ENCODE measurements around the gene LONP1.

Gene LONP1

DNA sequence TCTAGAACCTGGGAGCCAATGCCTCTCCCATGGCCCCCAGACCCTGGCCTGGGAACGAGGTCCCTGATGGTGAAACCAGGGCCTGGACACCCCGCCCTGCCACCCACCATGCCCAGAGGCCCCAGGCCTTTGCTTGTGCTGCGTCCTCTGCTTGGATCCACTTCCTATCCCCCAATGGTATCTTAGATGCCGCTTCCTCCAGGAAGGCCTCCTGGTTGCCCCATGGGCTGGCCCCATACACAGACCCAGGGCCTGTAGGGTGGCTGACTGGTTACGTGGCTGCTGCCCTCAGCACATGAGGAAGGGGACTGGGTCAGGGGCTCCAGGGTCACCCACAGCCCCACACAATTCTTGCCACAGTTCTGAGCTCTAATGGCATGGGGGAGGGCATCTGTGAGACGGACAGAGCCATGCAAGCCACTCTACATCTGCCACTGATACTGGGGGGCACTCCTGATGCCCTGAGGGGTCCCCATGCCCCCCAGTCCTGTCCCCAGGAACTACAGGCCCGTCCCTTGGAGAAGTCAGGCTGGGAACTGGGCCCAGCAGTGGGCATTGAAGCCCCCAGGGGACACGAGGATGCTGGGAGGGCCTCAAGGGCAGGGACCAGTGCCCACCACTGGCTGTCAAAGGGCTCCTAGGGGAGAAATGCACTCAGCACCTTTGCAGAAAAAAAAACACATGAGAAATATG is 24.8 kb downstream of the LONP1 start:
- Mint-ChIP-seq H3K9me3 (no peaks in the 10 kb centered on the region), H3K36me3 (ENCODE audit: low read depth) (peaks cover 21% of the 10 kb centered on the region), H3K4me3 (no peak overlapping the region), H3K27ac (no peak overlapping the region), H3K27me3 (ENCODE audit: low read depth) (peaks cover 3% of the 10 kb centered on the region), H3K4me1 (peaks cover 11% of the 10 kb centered on the region)
- TF ChIP-seq, protein P1, sequence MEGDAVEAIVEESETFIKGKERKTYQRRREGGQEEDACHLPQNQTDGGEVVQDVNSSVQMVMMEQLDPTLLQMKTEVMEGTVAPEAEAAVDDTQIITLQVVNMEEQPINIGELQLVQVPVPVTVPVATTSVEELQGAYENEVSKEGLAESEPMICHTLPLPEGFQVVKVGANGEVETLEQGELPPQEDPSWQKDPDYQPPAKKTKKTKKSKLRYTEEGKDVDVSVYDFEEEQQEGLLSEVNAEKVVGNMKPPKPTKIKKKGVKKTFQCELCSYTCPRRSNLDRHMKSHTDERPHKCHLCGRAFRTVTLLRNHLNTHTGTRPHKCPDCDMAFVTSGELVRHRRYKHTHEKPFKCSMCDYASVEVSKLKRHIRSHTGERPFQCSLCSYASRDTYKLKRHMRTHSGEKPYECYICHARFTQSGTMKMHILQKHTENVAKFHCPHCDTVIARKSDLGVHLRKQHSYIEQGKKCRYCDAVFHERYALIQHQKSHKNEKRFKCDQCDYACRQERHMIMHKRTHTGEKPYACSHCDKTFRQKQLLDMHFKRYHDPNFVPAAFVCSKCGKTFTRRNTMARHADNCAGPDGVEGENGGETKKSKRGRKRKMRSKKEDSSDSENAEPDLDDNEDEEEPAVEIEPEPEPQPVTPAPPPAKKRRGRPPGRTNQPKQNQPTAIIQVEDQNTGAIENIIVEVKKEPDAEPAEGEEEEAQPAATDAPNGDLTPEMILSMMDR (IDR thresholded peaks at IDR 0.05; ENCODE audit: unreplicated experiment in 3 of 3), result no peak

DNA sequence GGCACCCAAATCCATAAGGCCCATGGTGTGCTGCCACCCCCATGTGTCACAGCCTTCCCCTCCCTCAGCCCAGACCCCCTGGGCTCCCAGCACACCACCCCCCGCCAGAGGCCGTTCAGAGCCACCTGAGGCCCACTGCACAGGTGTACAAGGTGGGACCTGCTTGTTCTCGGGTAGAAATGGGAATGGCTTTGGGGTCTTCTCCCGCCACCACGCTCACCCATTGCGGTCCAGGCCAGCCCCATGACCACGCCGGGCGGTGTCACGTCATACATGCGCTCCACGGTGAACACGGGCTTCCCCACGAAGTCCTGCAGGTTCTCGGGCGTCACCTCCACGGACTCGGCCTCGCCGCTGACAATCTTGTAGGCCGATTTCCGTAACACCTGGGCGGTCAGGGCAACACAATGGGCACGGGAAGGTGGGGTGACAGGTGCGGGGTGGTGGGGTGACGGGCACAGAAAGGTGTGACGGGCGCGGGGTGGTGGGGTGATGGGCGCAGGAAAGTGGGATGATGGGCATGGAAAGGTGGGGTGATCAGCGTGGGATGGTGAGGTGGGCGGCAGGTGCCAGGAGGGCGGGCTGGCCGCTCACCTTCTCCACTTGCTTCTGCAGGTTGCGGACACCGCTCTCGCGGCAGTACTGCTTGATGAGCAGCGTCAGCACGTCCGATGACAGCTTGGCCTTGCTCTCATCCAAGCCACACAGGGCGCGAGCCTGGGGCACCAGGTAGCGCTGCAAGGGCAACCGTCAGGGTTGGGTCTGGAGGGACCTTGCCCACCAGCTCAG is 25.6 kb downstream of the LONP1 start:
- Mint-ChIP-seq H3K4me1 (peaks cover 16% of the 10 kb centered on the region), H3K4me3 (no peak overlapping the region), H3K27me3 (ENCODE audit: low read depth) (peaks cover 8% of the 10 kb centered on the region), H3K27ac (no peak overlapping the region), H3K9me3 (no peaks in the 10 kb centered on the region), H3K36me3 (ENCODE audit: low read depth) (peaks cover 21% of the 10 kb centered on the region)
- TF ChIP-seq, protein P1 (IDR thresholded peaks at IDR 0.05; ENCODE audit: unreplicated experiment in 3 of 3), result no peak

DNA sequence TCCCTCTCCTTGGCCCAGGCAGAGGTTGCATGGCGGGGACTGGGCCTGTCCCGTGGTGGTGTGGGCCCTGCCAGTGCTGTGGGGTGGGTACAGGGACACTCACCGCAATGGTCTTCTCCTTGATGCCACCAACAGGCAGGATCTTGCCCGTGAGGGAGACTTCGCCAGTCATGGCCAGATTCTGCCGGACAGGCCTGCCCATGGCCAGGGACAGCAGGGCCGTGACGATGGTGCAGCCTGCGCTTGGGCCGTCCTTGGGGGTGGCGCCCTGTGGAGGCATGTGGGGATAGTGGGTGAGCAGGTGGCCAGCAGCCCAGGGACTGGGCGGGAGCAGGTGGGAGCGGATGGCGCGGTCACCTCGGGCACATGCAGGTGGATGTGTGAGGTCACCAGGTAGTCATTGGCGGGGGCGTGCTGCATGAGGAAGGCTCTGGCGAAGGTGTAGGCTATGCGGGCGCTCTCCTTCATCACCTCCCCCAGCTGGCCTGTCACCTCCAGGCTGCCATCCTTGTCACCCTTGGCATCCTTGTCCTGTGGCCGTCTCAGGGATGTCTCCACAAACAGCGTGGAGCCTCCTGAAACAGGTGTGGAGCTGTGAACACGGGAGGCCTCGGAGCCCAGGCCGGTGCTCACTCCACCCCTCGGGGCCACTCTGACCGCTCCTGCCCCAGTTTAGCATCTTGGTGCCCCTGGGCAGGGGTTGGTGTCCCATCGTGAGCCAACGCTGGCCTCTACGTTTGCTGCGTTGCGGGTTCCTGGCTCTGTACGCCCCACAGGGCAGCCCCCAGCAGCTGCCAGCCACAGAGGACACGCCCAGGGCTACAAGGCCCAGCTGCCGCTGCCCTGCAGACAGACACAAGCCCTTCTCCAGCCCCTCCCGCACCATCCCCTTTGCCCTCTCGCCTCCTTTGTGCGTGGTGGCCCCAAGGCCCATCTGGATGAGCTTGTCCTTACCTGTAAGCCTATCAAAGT is 26.5 kb downstream of the LONP1 start:
- H3K27me3 Mint-ChIP-seq (ENCODE audit: low read depth), result peaks cover 8% of the 10 kb centered on the region
- peaks cover 14% of the 10 kb centered on the region for H3K36me3 Mint-ChIP-seq (ENCODE audit: low read depth)
- H3K4me3 Mint-ChIP-seq, result peak overlapping the region in 2 of 3 experiments; percentile 36 to 99
- peaks cover 16% of the 10 kb centered on the region for H3K4me1 Mint-ChIP-seq
- H3K9me3 Mint-ChIP-seq, result no peaks in the 10 kb centered on the region
- TF ChIP-seq, protein P1 (IDR thresholded peaks at IDR 0.05; ENCODE audit: unreplicated experiment in 3 of 3), result no peak
- no peak overlapping the region for H3K27ac Mint-ChIP-seq

DNA sequence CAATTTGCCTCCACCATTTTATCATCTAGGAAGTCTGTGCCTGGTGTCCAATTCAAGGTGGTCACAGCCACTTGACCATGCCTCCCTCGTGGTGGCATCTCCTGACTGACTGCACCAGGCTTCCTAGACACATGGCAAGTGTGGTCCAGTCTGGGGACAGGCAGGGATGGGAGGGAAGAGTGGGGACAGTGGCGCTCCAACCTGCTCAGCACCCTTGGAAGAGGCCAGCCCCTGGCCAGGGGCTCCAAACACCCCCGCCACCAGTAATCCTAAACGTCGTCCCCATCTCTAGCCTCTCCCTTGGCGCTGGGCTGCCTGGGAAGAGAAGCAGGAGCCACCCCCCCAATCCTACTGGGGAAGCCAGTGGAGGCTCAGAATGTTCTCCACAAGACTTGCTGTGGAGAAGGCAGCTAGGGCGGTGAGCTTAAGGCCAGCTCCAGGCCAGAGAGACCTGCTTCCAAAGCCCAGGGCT is 27.2 kb downstream of the LONP1 start:
- TF ChIP-seq, protein P1 (IDR thresholded peaks at IDR 0.05; ENCODE audit: unreplicated experiment in 3 of 3), result no peak
- peaks cover 14% of the 10 kb centered on the region for H3K36me3 Mint-ChIP-seq (ENCODE audit: low read depth)
- H3K27me3 Mint-ChIP-seq (ENCODE audit: low read depth), result peaks cover 8% of the 10 kb centered on the region
- H3K4me3 Mint-ChIP-seq, result peak overlapping the region; percentile 99
- no peaks in the 10 kb centered on the region for H3K9me3 Mint-ChIP-seq
- peak overlapping the region in 2 of 3 experiments; percentile 35 to 60 for H3K27ac Mint-ChIP-seq
- peaks cover 16% of the 10 kb centered on the region for H3K4me1 Mint-ChIP-seq

DNA sequence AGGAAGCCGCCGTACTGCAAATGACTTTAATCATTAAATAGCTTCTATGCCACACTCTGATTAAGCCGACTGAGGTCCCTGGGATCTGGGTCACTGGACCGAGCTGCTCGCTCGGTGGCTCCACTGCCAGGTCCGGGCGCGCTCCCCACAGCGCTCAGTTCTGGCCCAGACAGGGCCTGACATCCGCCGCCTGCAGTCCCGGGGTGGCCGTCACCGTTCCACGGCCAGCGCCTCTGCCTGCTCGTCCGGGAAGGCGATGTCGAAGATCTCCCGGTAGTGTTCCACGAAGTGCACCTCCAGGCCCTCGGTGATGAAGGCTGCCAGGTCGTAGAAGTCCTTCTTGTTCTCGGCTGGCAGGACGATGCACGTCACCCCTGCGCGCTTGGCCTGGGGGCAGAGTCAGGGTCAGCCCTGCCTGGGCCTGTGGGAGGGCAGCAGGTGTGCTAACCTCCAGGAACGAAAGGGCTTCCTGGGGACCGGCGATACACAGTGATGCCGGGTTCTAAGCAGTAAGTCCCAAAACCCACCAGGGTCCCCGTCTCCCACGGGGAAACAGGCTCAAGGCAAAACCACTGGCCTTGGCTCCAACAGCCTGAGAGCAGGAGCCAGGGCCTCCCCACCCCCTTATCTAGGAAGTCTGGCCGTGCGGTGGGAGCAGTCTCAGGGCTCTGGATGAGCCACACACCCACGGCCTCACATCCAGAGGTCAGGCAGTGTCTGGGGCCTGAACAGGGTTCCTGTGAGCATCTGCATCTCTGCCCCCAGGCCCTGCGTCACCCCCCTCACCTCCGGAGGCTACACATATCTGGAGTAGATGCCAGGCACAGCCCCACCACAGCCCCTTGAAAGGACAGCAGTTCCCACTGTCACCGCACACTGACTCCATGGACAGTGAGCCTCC is 27.9 kb downstream of the LONP1 start:
- Mint-ChIP-seq H3K4me3 (peak overlapping the region; percentile 99), H3K27me3 (ENCODE audit: low read depth) (peaks cover 8% of the 10 kb centered on the region), H3K9me3 (no peaks in the 10 kb centered on the region), H3K4me1 (peaks cover 16% of the 10 kb centered on the region), H3K36me3 (ENCODE audit: low read depth) (peaks cover 12% of the 10 kb centered on the region), H3K27ac (peak overlapping the region in 2 of 3 experiments; percentile 38 to 60)
- TF ChIP-seq, protein P1 (IDR thresholded peaks at IDR 0.05; ENCODE audit: unreplicated experiment in 3 of 3), result no peak
